ENCODE data around the gene OSBPL7.

DNA sequence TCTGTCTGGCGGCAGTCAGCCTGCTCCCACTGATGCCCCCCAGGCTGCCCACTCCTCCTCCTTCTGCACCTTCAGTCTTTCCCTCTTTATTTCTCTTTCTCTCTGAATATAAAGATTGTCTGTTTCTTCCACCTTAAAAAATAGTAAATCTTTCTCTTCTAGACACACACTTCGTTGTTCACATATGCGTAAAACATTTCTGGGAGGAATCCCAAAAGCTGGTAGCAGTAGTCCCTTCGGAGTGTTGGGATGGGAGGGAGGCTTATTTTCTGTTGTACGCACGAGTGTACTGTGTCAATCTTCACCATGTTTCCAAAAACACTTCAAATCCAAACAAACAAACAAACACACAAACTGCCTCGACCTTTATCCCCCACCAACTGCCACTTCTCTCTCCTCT lies 9.9 kb downstream of the OSBPL7 start:
- TF ChIP-seq, protein P1, sequence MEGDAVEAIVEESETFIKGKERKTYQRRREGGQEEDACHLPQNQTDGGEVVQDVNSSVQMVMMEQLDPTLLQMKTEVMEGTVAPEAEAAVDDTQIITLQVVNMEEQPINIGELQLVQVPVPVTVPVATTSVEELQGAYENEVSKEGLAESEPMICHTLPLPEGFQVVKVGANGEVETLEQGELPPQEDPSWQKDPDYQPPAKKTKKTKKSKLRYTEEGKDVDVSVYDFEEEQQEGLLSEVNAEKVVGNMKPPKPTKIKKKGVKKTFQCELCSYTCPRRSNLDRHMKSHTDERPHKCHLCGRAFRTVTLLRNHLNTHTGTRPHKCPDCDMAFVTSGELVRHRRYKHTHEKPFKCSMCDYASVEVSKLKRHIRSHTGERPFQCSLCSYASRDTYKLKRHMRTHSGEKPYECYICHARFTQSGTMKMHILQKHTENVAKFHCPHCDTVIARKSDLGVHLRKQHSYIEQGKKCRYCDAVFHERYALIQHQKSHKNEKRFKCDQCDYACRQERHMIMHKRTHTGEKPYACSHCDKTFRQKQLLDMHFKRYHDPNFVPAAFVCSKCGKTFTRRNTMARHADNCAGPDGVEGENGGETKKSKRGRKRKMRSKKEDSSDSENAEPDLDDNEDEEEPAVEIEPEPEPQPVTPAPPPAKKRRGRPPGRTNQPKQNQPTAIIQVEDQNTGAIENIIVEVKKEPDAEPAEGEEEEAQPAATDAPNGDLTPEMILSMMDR (IDR thresholded peaks at IDR 0.05), result no peak
- TF ChIP-seq POLR2A (IDR thresholded peaks at IDR 0.05) (no peak), EP300 (IDR thresholded peaks at IDR 0.05) (no peak)
